ENCODE data around the gene NF2.

Gene NF2

DNA sequence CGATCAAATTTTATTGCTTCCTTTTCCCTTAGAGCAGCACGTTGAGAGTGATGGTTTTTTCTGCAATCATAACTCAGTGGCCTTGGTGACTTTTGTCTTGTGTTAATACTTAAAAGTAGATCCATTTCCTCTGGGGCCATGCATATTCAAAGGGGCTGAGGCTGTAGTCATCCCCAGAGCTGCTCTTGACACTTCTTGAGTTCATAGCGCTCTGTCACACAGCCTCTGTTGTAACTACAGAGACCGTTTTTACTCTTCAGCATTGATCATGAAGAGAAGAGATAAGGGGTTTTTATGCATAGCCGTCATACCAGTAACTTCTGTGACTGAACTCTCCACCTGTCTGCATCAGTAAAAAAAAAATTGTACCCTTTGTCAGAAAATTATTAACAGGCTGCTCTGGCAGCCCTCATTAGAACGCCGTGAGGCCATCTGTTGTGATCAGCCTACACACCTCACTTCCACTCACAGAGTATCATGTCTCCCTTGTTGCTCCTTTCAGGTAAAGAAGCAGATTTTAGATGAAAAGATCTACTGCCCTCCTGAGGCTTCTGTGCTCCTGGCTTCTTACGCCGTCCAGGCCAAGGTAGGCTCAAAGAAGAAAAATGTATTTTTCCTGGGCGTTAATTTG, 38.4 kb downstream of the NF2 start:
- TF ChIP-seq, protein P1, sequence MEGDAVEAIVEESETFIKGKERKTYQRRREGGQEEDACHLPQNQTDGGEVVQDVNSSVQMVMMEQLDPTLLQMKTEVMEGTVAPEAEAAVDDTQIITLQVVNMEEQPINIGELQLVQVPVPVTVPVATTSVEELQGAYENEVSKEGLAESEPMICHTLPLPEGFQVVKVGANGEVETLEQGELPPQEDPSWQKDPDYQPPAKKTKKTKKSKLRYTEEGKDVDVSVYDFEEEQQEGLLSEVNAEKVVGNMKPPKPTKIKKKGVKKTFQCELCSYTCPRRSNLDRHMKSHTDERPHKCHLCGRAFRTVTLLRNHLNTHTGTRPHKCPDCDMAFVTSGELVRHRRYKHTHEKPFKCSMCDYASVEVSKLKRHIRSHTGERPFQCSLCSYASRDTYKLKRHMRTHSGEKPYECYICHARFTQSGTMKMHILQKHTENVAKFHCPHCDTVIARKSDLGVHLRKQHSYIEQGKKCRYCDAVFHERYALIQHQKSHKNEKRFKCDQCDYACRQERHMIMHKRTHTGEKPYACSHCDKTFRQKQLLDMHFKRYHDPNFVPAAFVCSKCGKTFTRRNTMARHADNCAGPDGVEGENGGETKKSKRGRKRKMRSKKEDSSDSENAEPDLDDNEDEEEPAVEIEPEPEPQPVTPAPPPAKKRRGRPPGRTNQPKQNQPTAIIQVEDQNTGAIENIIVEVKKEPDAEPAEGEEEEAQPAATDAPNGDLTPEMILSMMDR (conservative IDR thresholded peaks at IDR 0.05): no peak
- H3K27ac ChIP-seq: peak overlapping the region; percentile 83

DNA sequence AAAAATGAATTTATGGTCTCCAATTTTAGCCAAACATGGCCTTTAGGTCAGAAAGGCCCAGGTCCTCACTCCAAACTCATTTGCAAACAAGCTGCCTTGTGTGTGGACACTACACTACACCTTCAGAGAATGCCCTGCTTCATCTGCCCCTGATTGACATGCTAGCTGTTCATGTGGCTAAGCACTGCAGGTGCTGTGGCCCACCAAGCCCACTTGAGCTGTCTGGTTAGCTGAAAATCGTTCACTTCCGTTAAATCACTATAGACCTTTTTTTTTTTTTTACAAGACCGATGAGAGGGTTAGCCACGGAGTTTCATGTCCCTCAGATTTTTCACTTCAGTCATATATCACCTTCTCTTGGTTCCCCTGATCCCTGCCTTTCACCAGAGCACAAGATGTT, 39.3 kb downstream of the NF2 start:
- H3K27ac ChIP-seq: peak overlapping the region; percentile 83
- TF ChIP-seq, protein P1 (conservative IDR thresholded peaks at IDR 0.05): no peak

DNA sequence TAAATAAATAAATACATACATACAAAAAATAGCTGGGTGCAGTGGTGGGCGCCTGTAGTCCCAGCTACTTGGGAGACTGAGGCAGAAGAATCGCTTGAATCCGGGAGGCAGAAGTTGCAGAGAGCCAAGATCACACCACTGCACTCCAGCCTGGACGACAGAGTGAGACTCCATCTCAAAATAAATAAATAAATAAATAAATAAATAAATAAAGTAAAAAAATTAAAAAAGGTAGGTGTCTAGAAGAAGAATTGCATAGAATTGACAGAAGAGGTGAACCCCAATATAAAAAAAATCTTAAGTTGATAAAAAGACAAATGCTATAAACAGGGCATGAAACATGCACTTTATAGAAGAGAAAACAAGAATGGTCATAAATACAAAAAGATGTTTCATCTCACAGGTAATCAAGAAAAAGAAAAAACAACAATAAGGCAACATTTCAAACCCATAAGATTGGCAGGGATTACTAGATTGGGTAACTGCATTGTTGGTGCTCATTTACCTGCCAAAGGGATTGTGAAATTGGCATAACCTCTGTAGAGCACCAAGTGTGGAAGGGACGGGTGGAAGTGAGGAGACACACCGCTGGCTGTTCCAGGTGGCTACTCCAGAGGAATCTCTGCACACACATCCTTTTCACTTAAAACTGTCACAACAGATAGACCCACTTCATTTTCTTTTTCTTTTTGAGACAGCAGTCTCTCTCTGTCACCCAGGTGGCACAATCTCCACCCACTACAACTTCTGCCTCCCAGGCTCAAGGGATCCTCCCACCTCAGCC, 44.7 kb downstream of the NF2 start:
- TF ChIP-seq, protein P1 (conservative IDR thresholded peaks at IDR 0.05): no peak
- no peak overlapping the region for H3K27ac ChIP-seq

DNA sequence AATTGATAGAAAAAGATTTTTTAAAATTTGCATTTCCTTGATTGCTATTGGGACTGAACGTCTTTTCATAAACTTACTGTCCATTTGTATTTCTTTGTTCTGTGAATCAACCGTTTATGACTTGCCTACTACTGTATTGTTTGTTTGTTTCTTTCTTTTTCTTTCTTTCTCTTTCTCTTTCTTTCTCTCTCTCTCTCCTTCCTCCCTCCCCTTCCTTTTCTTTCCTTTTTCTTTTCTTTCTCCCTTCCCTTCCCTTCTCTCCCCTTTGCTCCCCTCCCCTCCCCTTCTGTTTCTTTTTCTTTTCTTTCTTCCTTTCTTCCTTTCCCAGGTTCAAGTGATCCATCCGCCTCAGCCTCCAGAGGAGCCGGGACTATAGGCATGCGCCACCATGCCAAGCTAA, 46.9 kb downstream of the NF2 start:
- no peak overlapping the region for H3K27ac ChIP-seq
- TF ChIP-seq, protein P1 (conservative IDR thresholded peaks at IDR 0.05): no peak

DNA sequence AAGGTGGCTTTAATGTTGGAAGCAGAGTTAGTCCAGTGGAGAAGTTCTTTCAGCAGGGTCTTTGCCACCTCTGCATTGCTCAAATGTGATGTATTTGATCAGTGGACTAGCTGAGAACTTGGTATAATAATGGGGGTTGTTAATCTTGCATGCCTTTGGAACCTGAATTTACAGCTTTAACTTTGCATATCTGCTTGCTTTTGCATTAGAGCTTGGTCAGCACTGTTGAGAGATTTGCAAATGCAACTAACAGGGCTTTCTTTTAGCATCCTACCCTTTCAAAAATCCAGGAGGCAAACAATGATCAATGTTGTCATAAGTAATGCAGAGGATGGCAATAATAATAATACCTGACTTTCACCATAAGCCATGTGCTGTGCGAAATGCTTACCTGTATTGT, 48.2 kb downstream of the NF2 start:
- H3K27ac ChIP-seq: no peak overlapping the region
- TF ChIP-seq, protein P1 (conservative IDR thresholded peaks at IDR 0.05): no peak

DNA sequence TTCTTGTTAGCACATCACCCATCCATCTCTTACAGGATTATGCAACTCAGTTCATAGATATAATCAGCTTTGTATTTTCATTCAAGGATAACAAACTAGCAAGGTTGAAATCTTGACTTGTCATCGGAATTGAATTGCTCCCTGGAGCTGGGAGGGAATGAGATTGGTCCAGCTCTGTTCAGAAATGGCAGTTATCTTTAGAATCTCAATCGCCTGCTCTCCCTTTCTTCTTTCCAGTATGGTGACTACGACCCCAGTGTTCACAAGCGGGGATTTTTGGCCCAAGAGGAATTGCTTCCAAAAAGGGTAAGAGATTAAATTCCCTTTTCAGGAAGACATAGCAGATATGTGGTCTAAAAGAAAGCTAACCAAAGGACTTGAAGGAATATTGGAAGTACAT, 51.0 kb downstream of the NF2 start:
- TF ChIP-seq, protein P1 (conservative IDR thresholded peaks at IDR 0.05): no peak
- H3K27ac ChIP-seq: peak overlapping the region; percentile 68

DNA sequence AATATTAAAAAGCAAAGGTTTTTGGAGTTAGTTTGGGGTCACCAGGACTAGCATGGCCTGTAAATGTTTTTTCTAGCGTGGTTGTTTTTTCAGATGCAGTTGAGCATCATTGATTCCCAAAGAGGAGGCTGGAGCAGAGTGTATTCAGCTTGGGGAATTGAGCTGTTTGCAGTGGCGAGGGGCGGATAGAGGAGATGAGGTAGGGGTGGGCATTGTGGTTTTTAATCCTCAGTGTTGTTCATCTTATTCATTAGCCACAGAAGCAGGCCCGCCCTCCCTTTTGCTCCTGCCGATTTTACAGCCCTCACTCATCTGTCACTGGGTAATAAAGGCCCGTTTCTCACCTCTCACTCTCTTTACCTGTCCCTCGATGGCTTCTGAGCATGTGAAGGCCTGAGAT, 51.4 kb downstream of the NF2 start:
- TF ChIP-seq, protein P1 (conservative IDR thresholded peaks at IDR 0.05): no peak
- peak overlapping the region; percentile 68 for H3K27ac ChIP-seq

Measured in VCaP (cell line).